Astrocyte of the spinal cord (primary cell): ENCODE measurements around the gene ZNF628.

ENCODE experiments used
- DNase-seq: peaks from one replicate; pipeline ENCODE4 v3.0.0; 2011; ENCODE audit warnings: low read depth, low spot score
- H3K4me3 ChIP-seq: 2 replicates; pipeline ENCODE4 v1.5.1; 2011; ENCODE audit warnings: low read depth, mild to moderate bottlenecking, low read length, moderate library complexity
- in situ Hi-C: cut with HindIII; loops from 2 replicates; pipeline ENCODE4 v1.10.0; 2017; ENCODE audit warnings: low sequenced_read_pairs
- TF ChIP-seq, protein P1 (sequence below): IDR thresholded peaks from 2 replicates; pipeline ENCODE4 v1.5.1; 2012; ENCODE audit warnings: low read depth, mild to moderate bottlenecking, low read length, inconsistent platforms

ZNF628 gene

GRCh38 chr19:55526216-55527196 lies 50.1 kb downstream of the ZNF628 start:
- DNase-seq: peak; percentile 50
- in situ Hi-C loops: no loop called here

DNA sequence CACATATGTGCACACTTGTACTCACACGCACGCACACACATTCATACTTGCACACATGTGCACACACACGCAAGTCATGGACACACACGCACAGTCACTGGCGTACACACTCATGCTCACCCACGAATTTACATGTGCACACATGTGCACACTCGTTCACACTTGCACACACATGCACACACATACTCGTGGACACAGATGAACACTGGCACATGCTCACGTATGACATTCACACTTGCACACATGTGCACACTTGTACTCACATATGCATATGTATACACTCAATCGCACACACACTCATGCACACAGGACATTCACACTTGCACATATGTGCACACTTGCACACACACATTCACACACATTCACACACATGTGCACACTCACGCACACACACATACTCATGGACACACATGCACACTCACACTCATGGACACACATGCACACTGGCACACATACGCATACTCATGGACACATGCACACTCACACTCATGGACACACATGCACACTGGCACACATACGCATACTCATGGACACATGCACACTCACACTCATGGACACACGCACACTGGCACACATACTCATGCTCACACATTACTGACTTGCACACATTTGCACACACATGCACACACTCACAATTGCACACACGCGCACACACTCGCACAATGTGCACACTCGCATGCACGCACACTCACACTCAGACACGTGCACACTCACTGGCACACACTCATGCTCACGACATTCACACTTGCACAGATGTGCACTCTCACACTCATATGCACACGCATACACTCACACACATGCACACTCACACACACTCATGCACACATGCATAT lies 51.0 kb downstream of the ZNF628 start:
- no peak for DNase-seq
- in situ Hi-C loops: no loop called here
- TF ChIP-seq, protein P1, sequence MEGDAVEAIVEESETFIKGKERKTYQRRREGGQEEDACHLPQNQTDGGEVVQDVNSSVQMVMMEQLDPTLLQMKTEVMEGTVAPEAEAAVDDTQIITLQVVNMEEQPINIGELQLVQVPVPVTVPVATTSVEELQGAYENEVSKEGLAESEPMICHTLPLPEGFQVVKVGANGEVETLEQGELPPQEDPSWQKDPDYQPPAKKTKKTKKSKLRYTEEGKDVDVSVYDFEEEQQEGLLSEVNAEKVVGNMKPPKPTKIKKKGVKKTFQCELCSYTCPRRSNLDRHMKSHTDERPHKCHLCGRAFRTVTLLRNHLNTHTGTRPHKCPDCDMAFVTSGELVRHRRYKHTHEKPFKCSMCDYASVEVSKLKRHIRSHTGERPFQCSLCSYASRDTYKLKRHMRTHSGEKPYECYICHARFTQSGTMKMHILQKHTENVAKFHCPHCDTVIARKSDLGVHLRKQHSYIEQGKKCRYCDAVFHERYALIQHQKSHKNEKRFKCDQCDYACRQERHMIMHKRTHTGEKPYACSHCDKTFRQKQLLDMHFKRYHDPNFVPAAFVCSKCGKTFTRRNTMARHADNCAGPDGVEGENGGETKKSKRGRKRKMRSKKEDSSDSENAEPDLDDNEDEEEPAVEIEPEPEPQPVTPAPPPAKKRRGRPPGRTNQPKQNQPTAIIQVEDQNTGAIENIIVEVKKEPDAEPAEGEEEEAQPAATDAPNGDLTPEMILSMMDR: no peak
- no peak overlapping the region for H3K4me3 ChIP-seq

More at GRCh38 chr19:55526216-55527196, 50.1 kb downstream of the ZNF628 start:
- TF ChIP-seq, protein P1: no peak
- no peak overlapping the region for H3K4me3 ChIP-seq

- DNase-seq: peak; percentile 19
- in situ Hi-C loops: no loop called here
- H3K4me3 ChIP-seq: no peak overlapping the region
- TF ChIP-seq, protein P1: peak; percentile 28
Observed at GRCh38 chr19:55528030-55528803, 51.8 kb downstream of the ZNF628 start.

- TF ChIP-seq, protein P1: no peak
Observed at GRCh38 chr19:55529636-55530234, 53.3 kb downstream of the ZNF628 start.

DNA sequence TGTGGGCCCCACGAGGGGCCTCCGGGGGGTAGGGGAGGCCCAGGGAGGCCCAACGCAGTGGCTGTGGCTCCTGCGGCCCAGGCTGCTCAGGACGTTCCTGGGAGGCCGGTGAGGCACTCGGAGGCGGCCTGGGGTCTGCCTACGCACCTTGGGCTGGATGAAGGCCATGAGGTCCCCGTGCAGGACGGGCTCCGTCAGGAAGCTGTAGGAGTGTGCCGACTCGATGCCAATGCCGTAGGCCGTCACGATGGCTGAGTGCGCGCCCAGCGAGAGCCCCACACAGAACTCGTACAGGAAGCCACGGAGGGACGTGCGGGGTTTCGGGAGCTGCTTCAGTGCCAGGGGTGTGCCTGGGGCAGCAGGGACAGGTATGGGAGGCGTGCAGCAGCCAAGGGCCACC lies 54.6 kb downstream of the ZNF628 start:
- in situ Hi-C loops: no loop called here
- H3K4me3 ChIP-seq: no peak overlapping the region

More at GRCh38 chr19:55529636-55530234, 53.3 kb downstream of the ZNF628 start:
- in situ Hi-C loops: no loop called here
- no peak for DNase-seq
- no peak overlapping the region for H3K4me3 ChIP-seq

More for the DNA sequence above, 54.6 kb downstream of the ZNF628 start:
- no peak for DNase-seq
- TF ChIP-seq, protein P1: no peak
